GM23338 (cell line): ENCODE results near the gene ZNF444.

Source experiments
- CREB1 ChIP-seq: fragments of 250-450 bp; sonication (Bioruptor Pico); IDR thresholded peaks from 2 replicates; pipeline ENCODE4 v1.5.0; 2020; ENCODE audit warnings: low read depth, mild to moderate bottlenecking, moderate library complexity
- EZH2 ChIP-seq: fragments of 200-600 bp; sonication (generic); IDR thresholded peaks from one replicate; pipeline ENCODE4 v1.8.0; 2017; ENCODE audit warnings: antibody characterized with exemption, mild to moderate bottlenecking, low read depth; ENCODE audit not compliant: unreplicated experiment
- EZH2phosphoT487 ChIP-seq: fragments of 200-600 bp; sonication (generic); IDR thresholded peaks from one replicate; pipeline ENCODE4 v1.8.1; 2018; ENCODE audit warnings: antibody characterized with exemption; ENCODE audit not compliant: unreplicated experiment
- JUNB ChIP-seq: IDR thresholded peaks from one replicate; pipeline ENCODE4 v1.6.1; 2016; ENCODE audit warnings: antibody characterized with exemption; ENCODE audit not compliant: unreplicated experiment
- NANOG ChIP-seq: IDR thresholded peaks from 2 replicates; pipeline ENCODE4 v1.6.1; 2016; ENCODE audit warnings: antibody characterized with exemption, borderline replicate concordance
- POLR2AphosphoS5 ChIP-seq: IDR thresholded peaks from 2 replicates; pipeline ENCODE4 v1.6.1; 2016; ENCODE audit warnings: antibody characterized with exemption, low read depth
- REST ChIP-seq: IDR thresholded peaks from one replicate; pipeline ENCODE4 v1.6.1; 2018; ENCODE audit warnings: antibody characterized with exemption; ENCODE audit not compliant: unreplicated experiment
- STAT1 ChIP-seq: IDR thresholded peaks from one replicate; pipeline ENCODE4 v1.6.1; 2016; ENCODE audit warnings: antibody characterized with exemption; ENCODE audit not compliant: unreplicated experiment
- ZNF114 ChIP-seq: fragments of 250-450 bp; sonication (Bioruptor Pico); IDR thresholded peaks from 2 replicates; pipeline ENCODE4 v1.5.0; 2020; ENCODE audit warnings: mild to moderate bottlenecking, moderate library complexity
- ZNF331 ChIP-seq: fragments of 250-450 bp; sonication (Bioruptor Pico); IDR thresholded peaks from 2 replicates; pipeline ENCODE4 v1.5.0; 2020; ENCODE audit warnings: low read depth, mild to moderate bottlenecking, moderate library complexity
- TF ChIP-seq, protein P1 (sequence below), 2 experiments: fragments of 200-600 bp in 1 of 2; sonication (generic) in 1 of 2; conservative IDR thresholded peaks; 2 replicates each; pipeline versions ENCODE4 v1.5.1 to v1.6.1; 2016 to 2017; ENCODE audit warnings: antibody characterized with exemption in 2 of 2, low read depth in 2 of 2, mild to moderate bottlenecking in 2 of 2, moderate library complexity in 1 of 2

DNA sequence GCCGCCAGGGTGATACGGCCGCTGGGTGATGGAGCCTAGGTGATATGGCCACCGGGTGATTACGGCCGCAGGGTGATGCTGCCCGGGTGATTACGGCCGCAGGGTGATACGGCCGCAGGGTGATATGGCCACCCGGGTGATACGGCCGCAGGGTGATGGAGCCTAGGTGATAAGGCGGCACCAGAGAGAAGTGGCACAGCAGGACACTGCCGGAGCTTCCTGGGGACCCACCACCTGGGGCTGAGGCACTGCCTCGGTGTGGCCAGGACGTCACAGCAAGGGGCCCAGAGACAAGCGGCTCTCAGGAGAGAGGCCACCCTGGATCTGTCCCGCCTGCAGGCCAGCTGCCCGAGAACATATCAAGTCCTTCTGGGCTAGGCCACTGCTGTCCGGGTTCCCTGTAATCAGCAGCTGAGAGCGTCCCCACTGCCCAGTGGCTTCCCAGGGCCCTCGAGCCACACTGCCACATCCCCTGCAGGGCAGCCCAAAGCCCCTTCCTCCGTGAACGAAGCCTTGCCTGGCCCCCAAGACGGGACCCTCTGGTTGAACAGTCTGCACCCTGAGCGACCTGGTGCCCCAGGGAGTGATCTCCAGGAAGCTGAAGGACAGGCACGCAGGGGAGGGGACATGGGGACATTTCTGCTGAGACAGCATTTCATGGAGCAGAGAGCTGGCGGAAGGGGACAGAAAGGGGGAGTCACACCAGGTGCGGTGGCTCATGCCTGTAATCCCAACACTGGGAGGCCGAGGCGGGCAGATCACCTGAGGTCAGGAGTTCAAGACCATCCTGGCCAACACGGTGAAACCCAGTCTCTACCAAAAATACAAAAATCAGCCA lies 42.1 kb upstream of the ZNF444 start:
- TF ChIP-seq, protein P1, sequence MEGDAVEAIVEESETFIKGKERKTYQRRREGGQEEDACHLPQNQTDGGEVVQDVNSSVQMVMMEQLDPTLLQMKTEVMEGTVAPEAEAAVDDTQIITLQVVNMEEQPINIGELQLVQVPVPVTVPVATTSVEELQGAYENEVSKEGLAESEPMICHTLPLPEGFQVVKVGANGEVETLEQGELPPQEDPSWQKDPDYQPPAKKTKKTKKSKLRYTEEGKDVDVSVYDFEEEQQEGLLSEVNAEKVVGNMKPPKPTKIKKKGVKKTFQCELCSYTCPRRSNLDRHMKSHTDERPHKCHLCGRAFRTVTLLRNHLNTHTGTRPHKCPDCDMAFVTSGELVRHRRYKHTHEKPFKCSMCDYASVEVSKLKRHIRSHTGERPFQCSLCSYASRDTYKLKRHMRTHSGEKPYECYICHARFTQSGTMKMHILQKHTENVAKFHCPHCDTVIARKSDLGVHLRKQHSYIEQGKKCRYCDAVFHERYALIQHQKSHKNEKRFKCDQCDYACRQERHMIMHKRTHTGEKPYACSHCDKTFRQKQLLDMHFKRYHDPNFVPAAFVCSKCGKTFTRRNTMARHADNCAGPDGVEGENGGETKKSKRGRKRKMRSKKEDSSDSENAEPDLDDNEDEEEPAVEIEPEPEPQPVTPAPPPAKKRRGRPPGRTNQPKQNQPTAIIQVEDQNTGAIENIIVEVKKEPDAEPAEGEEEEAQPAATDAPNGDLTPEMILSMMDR (conservative IDR thresholded peaks at IDR 0.05; ENCODE audit: low read depth in 2 of 2): no peak
- TF ChIP-seq POLR2AphosphoS5 (no peak), EZH2 (no peak), STAT1 (no peak), EZH2phosphoT487 (no peak), REST (no peak), NANOG (no peak), ZNF114 (CRISPR knock-in tag) (no peak), CREB1 (CRISPR knock-in tag) (no peak), JUNB (no peak), ZNF331 (no peak)
